MM.1S (cell line): ENCODE measurements around the gene PTPRA.

ENCODE experiments used
- DNase-seq: peaks from one replicate; pipeline ENCODE4 v3.0.0-alpha.2; 2015
- H2AFZ ChIP-seq: fragments of 300-600 bp; sonication (generic); 2 replicates; pipeline ENCODE4 v1.6.0; 2016; ENCODE audit warnings: antibody characterized with exemption, low read length
- H3F3A ChIP-seq: fragments of 300-600 bp; sonication (generic); 2 replicates; pipeline ENCODE4 v1.6.1; 2016; ENCODE audit warnings: mild to moderate bottlenecking, antibody characterized with exemption, low read length, moderate library complexity, mixed read lengths; ENCODE audit not compliant: insufficient read depth
- H3K27ac ChIP-seq: fragments of 300-600 bp; sonication (generic); 2 replicates; pipeline ENCODE4 v1.5.1; 2016; ENCODE audit warnings: mild to moderate bottlenecking, low read length
- H3K27me3 ChIP-seq: fragments of 300-600 bp; sonication (generic); replicated peaks from 2 replicates; pipeline ENCODE4 v1.6.0; 2016; ENCODE audit warnings: low read length; ENCODE audit not compliant: insufficient read depth
- H3K36me3 ChIP-seq: fragments of 300-600 bp; sonication (generic); replicated peaks from 2 replicates; pipeline ENCODE4 v1.6.1; 2016; ENCODE audit warnings: mild to moderate bottlenecking, low read length, mixed read lengths; ENCODE audit not compliant: insufficient read depth
- H3K4me1 ChIP-seq: fragments of 300-600 bp; sonication (generic); 2 replicates; pipeline ENCODE4 v1.6.1; 2016; ENCODE audit warnings: low read length, mixed read lengths
- H3K4me2 ChIP-seq: fragments of 300-600 bp; sonication (generic); 2 replicates; pipeline ENCODE4 v1.6.0; 2016; ENCODE audit warnings: low read depth, low read length
- H3K4me3 ChIP-seq: fragments of 300-600 bp; sonication (generic); 2 replicates; pipeline ENCODE4 v1.5.1; 2016; ENCODE audit warnings: low read length, mixed read lengths
- H3K79me2 ChIP-seq: fragments of 300-600 bp; sonication (generic); 2 replicates; pipeline ENCODE4 v1.6.1; 2016; ENCODE audit warnings: mixed run types, low read length, mixed read lengths
- H3K9ac ChIP-seq: fragments of 300-600 bp; sonication (generic); 2 replicates; pipeline ENCODE4 v1.6.1; 2016; ENCODE audit warnings: low read length, mixed read lengths
- H3K9me2 ChIP-seq: fragments of 300-600 bp; sonication (generic); replicated peaks from 2 replicates; pipeline ENCODE4 v1.6.1; 2016; ENCODE audit warnings: mild to moderate bottlenecking, low read length, mixed read lengths; ENCODE audit not compliant: insufficient read depth
- H3K9me3 ChIP-seq: fragments of 300-600 bp; sonication (generic); replicated peaks from 2 replicates; pipeline ENCODE4 v1.6.1; 2016; ENCODE audit warnings: mild to moderate bottlenecking, low read length, mixed read lengths; ENCODE audit not compliant: insufficient read depth
- H4K20me1 ChIP-seq: fragments of 300-600 bp; sonication (generic); 2 replicates; pipeline ENCODE4 v1.6.1; 2016; ENCODE audit warnings: mild to moderate bottlenecking, low read length, moderate library complexity, mixed read lengths; ENCODE audit not compliant: insufficient read depth
- CTCF ChIP-seq: fragments of 300-600 bp; sonication (generic); IDR thresholded peaks from 2 replicates; pipeline ENCODE4 v1.5.1; 2016; ENCODE audit warnings: antibody characterized with exemption, low read length, mixed read lengths
- EZH2 ChIP-seq: fragments of 300-600 bp; sonication (generic); optimal IDR thresholded peaks from 2 replicates; pipeline ENCODE3; 2017; ENCODE audit warnings: low read depth, mild to moderate bottlenecking, antibody characterized with exemption, low read length, mixed read lengths
- EZH2phosphoT487 ChIP-seq: fragments of 300-600 bp; sonication (generic); IDR thresholded peaks from 2 replicates; pipeline ENCODE4 v1.6.1; 2018; ENCODE audit warnings: antibody characterized with exemption, low read length

PTPRA gene

DNA sequence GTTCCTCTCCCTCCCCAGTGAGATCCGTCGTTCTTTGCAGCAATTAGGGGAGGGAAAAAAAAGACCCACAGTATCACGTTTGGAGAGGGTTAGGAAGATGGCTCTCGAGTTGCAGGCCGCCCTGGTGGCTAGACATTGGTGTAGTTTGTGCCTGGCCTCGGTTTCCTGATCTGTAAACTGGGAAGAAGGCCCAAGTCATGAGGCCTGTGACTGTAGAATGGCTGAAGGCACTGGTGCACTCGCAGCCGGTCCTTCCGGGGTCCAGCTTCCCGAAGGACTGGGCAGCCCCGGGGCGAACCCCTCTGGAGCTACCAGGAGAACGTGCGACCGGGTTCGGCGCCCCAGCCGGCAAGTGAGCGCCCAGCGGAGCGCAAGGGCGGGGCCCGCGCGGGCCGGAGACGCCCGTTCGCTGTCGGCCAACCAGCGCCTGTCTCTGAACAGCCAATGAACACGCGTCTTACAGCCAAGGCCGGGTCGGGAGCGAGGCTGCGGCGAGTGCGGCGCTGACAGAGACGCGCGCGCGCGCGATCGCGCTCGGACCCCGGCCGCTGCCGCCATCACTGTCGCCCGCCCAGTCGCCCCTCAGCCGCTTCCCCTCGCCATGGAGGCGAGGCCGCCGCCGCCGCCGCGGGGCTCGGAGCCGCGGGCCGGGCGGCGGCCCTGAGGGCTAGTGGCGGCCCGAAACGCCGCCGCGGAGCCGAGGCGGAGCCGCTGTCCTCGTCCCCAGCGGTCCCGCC is at the start of gene PTPRA:
PTPRA (plus strand) TSS at position 472 of the 737 bp plus-strand sequence. CDS start 90,797 bp downstream, outside the sequence.
- Histone ChIP-seq H3K4me3 (peak within 1 kb of the TSS; percentile 97), H3F3A (peaks cover 10% of the 10 kb centered on the region; the same call in 1 of the 2 replicates), H4K20me1 (no peaks in the 10 kb centered on the region; the same call in 1 of the 2 replicates), H3K9ac (peak within 1 kb of the TSS; percentile 79), H3K36me3 (no peaks in the 10 kb centered on the region), H3K4me1 (peaks cover 13% of the 10 kb centered on the region), H2AFZ (peak within 1 kb of the TSS; percentile 88), H3K27me3 (no peaks in the 10 kb centered on the region), H3K4me2 (peak within 1 kb of the TSS; percentile 97), H3K9me2 (no peaks in the 10 kb centered on the region), H3K79me2 (peaks cover 45% of the 10 kb centered on the region), H3K9me3 (no peaks in the 10 kb centered on the region), H3K27ac (peak within 1 kb of the TSS; percentile 43; the same call in 1 of the 2 replicates)
- TF ChIP-seq EZH2phosphoT487, result no peak
- no peak for TF ChIP-seq CTCF
- no peak for TF ChIP-seq EZH2
- DNase-seq, result peak; percentile 94

DNA sequence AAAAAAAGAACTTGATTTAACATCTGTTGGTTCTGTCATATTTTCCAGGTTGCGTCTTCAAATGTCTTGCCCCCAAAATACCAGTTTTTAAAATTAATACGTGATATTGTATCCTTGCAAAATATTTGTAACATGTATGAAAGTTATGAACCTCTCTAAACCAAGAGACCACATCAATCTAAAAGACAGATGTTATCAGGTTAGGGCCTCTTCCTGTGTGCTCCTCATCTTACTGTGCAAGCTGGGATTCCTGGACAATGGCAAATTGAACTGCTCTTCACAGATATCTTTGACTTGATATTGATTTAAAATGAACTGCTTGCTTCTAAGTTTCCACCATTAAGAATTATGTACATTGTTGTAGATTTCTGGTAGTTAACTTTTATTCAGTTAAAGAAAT is 47.5 kb upstream of the PTPRA start:
- Histone ChIP-seq H3K79me2 (no peaks in the 10 kb centered on the region), H3K9me2 (no peaks in the 10 kb centered on the region), H3F3A (0 out of 2 replicates have a peak, but pooled peaks cover 3% of the 10 kb centered on the region), H3K36me3 (no peaks in the 10 kb centered on the region), H4K20me1 (no peaks in the 10 kb centered on the region), H3K9ac (no peak overlapping the region), H3K4me1 (0 out of 2 replicates have a peak, but pooled peaks cover 4% of the 10 kb centered on the region), H3K27me3 (no peaks in the 10 kb centered on the region), H3K27ac (no peak overlapping the region), H3K4me3 (no peak overlapping the region), H3K9me3 (no peaks in the 10 kb centered on the region), H3K4me2 (no peak overlapping the region), H2AFZ (no peak overlapping the region)
- TF ChIP-seq EZH2, result no peak
- no peak for TF ChIP-seq EZH2phosphoT487
- no peak for TF ChIP-seq CTCF
- no peak for DNase-seq

GRCh38 chr20:2826655-2827054 is 46.6 kb upstream of the PTPRA start:
- H4K20me1 ChIP-seq, result no peaks in the 10 kb centered on the region
- H3K27me3 ChIP-seq, result no peaks in the 10 kb centered on the region
- no peak overlapping the region for H2AFZ ChIP-seq
- TF ChIP-seq CTCF (no peak), EZH2phosphoT487 (no peak), EZH2 (no peak)
- H3K4me3 ChIP-seq, result no peak overlapping the region
- no peak overlapping the region for H3K27ac ChIP-seq
- no peak overlapping the region for H3K4me2 ChIP-seq
- H3K79me2 ChIP-seq, result no peaks in the 10 kb centered on the region
- no peak for DNase-seq
- 0 out of 2 replicates have a peak, but pooled peaks cover 4% of the 10 kb centered on the region for H3K4me1 ChIP-seq
- H3K9me3 ChIP-seq, result no peaks in the 10 kb centered on the region
- H3F3A ChIP-seq, result 0 out of 2 replicates have a peak, but pooled peaks cover 3% of the 10 kb centered on the region
- no peak overlapping the region for H3K9ac ChIP-seq
- H3K9me2 ChIP-seq, result no peaks in the 10 kb centered on the region
- H3K36me3 ChIP-seq, result no peaks in the 10 kb centered on the region
